HUES6 (cell line): ENCODE results near the gene DPYSL5.

Experiments
- H3K27ac ChIP-seq: 2 replicates; pipeline ENCODE4 v1.7.0; 2013; ENCODE audit warnings: low read depth, mild to moderate bottlenecking, low read length, inconsistent platforms
- H3K27me3 ChIP-seq: 2 replicates; pipeline ENCODE4 v1.6.1; 2013; ENCODE audit warnings: low read length; ENCODE audit not compliant: control insufficient read depth, insufficient read depth
- H3K36me3 ChIP-seq: 2 replicates; pipeline ENCODE4 v1.6.1; 2013; ENCODE audit warnings: low read length; ENCODE audit not compliant: control insufficient read depth, insufficient read depth
- H3K4me1 ChIP-seq: 2 replicates; pipeline ENCODE4 v1.6.1; 2013; ENCODE audit warnings: low read length; ENCODE audit not compliant: control insufficient read depth, insufficient read depth
- H3K4me3 ChIP-seq: 2 replicates; pipeline ENCODE4 v1.5.1; 2013; ENCODE audit warnings: low read depth, low read length
- H3K9ac ChIP-seq: one replicate; pipeline ENCODE4 v1.6.1; 2013; ENCODE audit warnings: mild to moderate bottlenecking, low read length
- H3K9me3 ChIP-seq: 2 replicates; pipeline ENCODE4 v1.6.1; 2013; ENCODE audit warnings: low read depth, low read length; ENCODE audit not compliant: control insufficient read depth, insufficient read depth

The DPYSL5 gene

DNA sequence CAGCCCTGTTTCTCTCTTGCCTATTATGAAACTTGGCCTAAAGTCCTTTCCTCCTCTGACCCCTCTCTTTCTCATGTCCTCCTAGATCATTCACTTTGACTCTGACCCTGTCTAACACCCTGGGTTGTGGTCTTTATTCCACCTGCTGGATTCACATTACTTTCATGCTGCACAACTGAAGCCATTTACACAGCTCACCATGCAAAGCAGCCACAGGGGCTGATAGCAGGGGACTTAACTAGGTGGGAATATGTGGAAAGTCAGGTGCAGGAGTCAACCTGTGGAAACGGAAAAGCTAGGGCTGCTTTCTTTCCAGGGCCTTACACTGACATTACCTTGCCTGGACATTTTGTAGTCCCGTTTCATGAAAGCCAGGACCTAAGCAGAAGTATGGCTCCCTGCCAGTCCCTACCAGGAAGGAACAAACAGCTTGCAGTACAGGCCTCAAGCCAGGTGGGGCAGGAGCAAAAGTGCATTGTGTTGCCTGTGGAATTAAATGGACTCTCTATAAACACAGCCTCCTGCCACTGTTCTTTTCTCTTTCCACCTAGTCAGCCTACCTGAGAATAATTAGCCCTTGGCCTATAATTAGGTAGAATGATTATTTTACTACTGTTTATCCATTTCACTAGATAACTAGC, 134.3 kb downstream of the DPYSL5 start:
- H3K36me3 ChIP-seq = no peaks in the 10 kb centered on the region
- H3K27me3 ChIP-seq = no peaks in the 10 kb centered on the region
- no peaks in the 10 kb centered on the region for H3K9me3 ChIP-seq
- no peak overlapping the region for H3K4me3 ChIP-seq
- no peaks in the 10 kb centered on the region for H3K4me1 ChIP-seq
- H3K27ac ChIP-seq = no peak overlapping the region
- no peak overlapping the region for H3K9ac ChIP-seq

DNA sequence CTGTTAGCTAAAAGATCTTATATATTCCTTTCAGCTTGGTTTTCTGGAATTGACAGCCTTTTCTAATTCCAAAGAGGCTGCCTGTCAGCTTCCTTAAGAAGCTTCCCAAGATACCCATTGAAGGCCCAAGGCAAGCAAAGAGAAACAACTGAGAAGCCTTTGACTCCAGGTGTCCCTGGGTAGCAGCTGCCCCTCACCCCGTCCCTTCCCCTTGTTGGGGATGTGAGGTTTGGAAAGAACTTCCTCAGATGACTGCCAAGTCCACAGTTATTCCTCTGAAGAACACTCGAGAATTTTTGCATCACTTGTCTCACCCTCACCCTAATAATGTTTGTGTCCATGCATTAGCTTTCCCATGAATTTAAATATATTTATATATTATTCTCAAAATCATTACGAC, 135.8 kb downstream of the DPYSL5 start:
- no peak overlapping the region for H3K9ac ChIP-seq
- H3K27me3 ChIP-seq = no peaks in the 10 kb centered on the region
- H3K27ac ChIP-seq = no peak overlapping the region
- no peaks in the 10 kb centered on the region for H3K9me3 ChIP-seq
- H3K36me3 ChIP-seq = no peaks in the 10 kb centered on the region
- no peak overlapping the region for H3K4me3 ChIP-seq
- H3K4me1 ChIP-seq = no peaks in the 10 kb centered on the region

DNA sequence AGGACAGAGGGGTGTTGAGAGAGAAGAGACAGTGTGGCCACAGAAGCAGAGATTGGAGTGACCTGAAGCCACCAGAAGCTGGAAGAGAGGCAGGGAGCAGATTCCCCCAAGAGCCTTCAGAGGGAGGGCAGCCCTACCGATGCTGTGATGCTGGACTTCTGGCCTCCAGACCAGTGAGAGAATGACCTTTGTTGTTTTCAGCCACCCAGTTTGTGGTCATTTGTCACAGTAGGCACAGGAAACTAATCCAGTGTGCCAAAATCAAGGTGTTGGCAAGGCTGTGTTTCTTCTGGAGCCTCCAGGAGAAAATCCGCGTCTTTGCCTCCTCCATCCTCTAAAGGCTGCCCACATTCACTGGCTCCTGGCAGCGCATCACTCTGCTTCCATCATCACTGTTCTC, 137.9 kb downstream of the DPYSL5 start:
- Histone ChIP-seq H3K9me3 (no peaks in the 10 kb centered on the region), H3K27me3 (no peaks in the 10 kb centered on the region), H3K4me1 (no peaks in the 10 kb centered on the region), H3K36me3 (no peaks in the 10 kb centered on the region), H3K9ac (no peak overlapping the region), H3K4me3 (no peak overlapping the region), H3K27ac (no peak overlapping the region)

DNA sequence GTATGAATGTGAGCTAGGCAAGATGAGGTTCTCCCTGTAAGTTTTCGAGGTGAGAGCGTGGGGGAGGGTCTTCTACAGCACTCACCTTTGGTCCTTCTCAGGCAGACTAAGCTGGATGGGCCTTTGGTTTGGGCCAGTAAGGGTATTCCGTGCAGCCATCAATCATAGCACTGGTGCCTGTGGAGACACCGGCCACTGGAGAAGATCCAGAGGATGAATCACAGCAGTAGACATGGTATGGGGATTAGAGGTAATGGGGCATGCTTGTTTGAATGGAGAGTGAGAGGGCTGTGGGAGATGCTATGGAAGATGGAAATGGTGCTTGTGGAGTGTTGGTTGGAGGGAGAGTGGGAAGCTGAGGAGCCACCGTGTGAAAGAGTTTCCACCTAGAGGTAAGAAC, 138.6 kb downstream of the DPYSL5 start:
- H3K4me1 ChIP-seq = no peaks in the 10 kb centered on the region
- no peaks in the 10 kb centered on the region for H3K27me3 ChIP-seq
- H3K9me3 ChIP-seq = no peaks in the 10 kb centered on the region

DNA sequence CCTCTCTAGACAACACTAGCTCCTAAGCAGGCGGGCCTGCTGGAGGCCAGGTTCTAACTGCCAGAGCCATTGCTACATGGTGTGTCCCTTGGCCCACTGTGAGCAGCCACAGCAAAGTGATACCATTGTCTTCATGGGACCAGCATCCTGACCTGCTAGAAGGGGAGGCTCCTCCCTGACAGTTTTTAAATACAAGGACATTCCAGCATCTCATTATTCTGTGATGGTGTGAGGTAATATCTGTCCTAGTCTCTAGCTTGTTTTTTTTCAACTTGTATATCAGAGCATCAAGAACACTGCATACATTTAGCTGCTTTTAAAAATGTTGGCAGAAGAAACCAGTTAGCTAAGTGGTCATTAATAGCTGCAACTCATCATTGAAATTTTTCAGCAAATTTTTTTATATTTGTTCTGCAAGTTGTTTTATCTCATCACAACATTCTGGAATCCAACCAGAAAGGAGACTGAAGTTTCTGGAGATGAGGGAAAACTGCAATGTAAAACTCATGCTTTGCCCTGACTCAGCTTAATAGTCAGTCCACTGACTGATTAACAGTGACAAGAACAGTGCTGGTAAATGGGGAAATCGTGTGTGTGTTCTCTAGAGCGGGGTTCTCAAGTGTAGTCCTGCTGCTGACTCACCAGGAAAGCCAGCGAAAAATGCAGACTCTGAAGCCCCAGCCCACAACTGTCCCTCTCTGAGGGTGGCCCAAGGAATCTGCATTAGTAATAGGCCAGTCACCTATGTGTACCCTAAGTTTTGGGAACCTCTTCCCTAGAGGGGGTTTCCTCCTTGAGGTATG, 140.3 kb downstream of the DPYSL5 start:
- Histone ChIP-seq H3K36me3 (no peaks in the 10 kb centered on the region), H3K4me1 (no peaks in the 10 kb centered on the region), H3K9ac (no peak overlapping the region), H3K27me3 (no peaks in the 10 kb centered on the region), H3K4me3 (no peak overlapping the region), H3K27ac (no peak overlapping the region), H3K9me3 (no peaks in the 10 kb centered on the region)

More for the DNA sequence above, 138.6 kb downstream of the DPYSL5 start:
- no peaks in the 10 kb centered on the region for H3K36me3 ChIP-seq
- no peak overlapping the region for H3K9ac ChIP-seq
- H3K27ac ChIP-seq = no peak overlapping the region
- no peak overlapping the region for H3K4me3 ChIP-seq

DNA sequence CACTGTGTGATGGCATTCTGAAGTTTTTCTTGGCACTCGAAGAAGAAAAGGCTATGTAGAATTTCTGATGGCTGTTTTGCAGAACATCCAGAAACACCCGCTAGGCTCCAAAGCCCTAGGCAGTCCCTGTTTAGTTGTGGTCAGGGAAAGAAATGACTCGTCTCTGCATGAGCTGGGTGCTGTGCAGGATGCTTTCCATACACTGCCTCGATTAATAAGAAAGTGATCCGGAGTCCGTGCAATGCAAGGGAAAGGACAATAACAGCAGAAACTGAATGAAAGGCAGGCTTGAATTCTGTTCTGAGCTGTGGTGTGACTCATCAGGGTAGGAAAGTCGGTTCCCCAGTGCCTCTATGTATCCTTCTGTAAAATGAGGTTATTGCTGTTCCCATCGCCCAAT, 141.2 kb downstream of the DPYSL5 start:
- no peaks in the 10 kb centered on the region for H3K36me3 ChIP-seq
- no peak overlapping the region for H3K4me3 ChIP-seq
- no peak overlapping the region for H3K27ac ChIP-seq
- H3K9ac ChIP-seq = no peak overlapping the region
- no peaks in the 10 kb centered on the region for H3K27me3 ChIP-seq
- H3K9me3 ChIP-seq = no peaks in the 10 kb centered on the region
- no peaks in the 10 kb centered on the region for H3K4me1 ChIP-seq

DNA sequence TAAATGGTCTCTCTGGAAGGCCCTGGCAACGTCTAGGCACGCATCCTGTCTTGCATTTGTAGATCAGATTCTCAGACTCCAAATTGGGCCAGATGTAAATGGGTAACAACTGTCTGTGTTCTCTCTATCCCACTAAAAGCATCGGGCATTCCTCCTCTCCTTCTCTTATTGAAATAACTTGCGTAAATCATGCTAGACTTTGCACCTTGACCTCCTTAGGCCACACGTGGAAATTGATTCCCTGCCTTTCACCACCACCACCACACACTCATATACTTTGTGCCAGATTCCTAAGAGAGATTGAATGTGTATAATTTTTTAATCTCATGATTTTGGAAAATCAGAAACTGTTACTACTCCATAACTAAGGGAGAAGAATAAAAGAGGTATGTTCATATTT, 143.8 kb downstream of the DPYSL5 start:
- no peaks in the 10 kb centered on the region for H3K4me1 ChIP-seq
- no peaks in the 10 kb centered on the region for H3K9me3 ChIP-seq
- H3K36me3 ChIP-seq = no peaks in the 10 kb centered on the region
- no peak overlapping the region for H3K4me3 ChIP-seq
- no peaks in the 10 kb centered on the region for H3K27me3 ChIP-seq
- H3K27ac ChIP-seq = no peak overlapping the region
- no peak overlapping the region for H3K9ac ChIP-seq

DNA sequence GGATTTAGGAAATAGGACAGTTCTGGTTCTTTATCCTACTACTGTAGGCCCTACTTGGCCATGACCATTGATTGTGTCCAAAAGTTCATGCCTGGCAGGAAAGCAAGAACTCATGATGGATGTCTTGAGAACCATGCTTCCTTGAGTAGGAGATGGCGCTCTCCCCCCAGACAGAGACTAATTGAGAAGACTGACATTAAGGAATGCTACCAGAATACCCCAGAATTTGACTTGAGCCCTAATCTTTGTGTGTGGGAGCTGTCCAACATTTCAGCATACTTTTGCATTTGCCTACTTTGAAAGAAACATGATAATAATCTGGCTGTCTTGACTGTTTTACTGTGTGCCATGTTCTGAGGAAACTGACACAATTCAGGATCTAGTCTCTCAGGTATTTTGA, 145.8 kb downstream of the DPYSL5 start:
- H3K27ac ChIP-seq = no peak overlapping the region
- peaks cover 3% of the 10 kb centered on the region; the same call in 1 of the 2 replicates for H3K27me3 ChIP-seq
- H3K9ac ChIP-seq = no peak overlapping the region
- H3K4me3 ChIP-seq = no peak overlapping the region
- H3K9me3 ChIP-seq = no peaks in the 10 kb centered on the region
- no peaks in the 10 kb centered on the region for H3K4me1 ChIP-seq
- no peaks in the 10 kb centered on the region for H3K36me3 ChIP-seq

DNA sequence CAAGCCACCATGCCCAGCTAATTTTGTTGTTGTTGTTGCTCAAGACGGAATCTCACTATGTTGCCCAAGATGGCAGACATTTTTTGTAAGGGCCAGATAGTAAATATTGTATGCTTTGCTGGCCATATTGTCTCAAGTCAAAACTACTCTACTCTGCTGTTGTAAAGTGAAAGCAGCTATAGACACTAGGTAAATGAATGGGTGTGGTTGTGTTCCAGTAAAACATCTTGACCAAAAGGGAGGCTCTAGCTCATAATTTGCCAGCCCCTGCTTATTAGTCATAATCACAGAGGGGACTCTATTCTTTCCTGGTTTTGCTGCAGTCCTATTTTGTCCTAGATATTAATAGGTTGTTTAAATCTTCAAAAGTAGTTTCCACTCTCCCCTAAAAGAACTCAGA, 147.1 kb downstream of the DPYSL5 start:
- peaks cover 5% of the 10 kb centered on the region; the same call in 1 of the 2 replicates for H3K27me3 ChIP-seq
- no peaks in the 10 kb centered on the region for H3K36me3 ChIP-seq
- H3K9ac ChIP-seq = no peak overlapping the region
- H3K27ac ChIP-seq = no peak overlapping the region
- no peak overlapping the region for H3K4me3 ChIP-seq
- H3K4me1 ChIP-seq = no peaks in the 10 kb centered on the region
- H3K9me3 ChIP-seq = no peaks in the 10 kb centered on the region

DNA sequence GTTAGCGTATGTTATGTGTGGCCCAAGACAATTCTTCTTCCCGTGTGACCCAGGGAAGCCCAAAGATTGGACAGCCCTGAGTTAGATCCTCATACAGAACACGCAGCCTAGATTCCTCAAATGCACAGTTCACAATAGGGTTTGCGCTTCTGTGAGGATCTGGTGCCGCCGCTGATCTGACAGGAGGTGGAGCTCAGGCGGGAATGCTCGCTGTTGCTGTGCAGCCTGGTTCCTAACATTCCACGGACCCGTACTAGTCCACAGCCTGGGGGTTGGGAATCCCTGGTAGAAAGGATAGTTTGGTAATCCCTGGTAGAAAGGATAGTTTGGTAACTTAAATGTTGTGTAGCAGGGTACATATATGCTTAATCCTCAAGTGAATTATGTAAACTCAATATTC, 149.5 kb downstream of the DPYSL5 start:
- H3K9ac ChIP-seq = no peak overlapping the region
- H3K4me1 ChIP-seq = no peaks in the 10 kb centered on the region
- no peaks in the 10 kb centered on the region for H3K36me3 ChIP-seq
- no peak overlapping the region for H3K27ac ChIP-seq
- no peaks in the 10 kb centered on the region for H3K9me3 ChIP-seq
- peaks cover 5% of the 10 kb centered on the region; the same call in 1 of the 2 replicates for H3K27me3 ChIP-seq
- no peak overlapping the region for H3K4me3 ChIP-seq

DNA sequence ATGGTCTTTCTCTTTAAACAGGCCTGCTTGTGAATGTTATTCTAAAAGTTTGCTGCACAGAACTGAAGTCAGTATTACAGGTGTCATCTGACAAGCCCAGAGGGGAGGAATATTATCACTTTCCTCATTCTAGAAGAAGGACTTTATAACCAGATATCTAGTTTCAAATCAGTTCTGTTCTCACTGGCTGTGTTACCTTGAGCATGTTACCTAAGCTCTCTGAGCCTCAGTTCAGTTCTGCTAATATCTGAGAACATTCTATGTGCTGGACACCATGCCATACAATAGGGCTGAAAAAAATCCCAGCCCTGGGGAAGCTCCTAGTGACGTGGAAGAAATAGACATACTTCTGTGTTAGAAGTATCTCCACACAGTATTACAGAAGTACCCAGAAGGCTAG, 150.4 kb downstream of the DPYSL5 start:
- Histone ChIP-seq H3K4me1 (no peaks in the 10 kb centered on the region), H3K9ac (no peak overlapping the region), H3K9me3 (no peaks in the 10 kb centered on the region), H3K27me3 (peaks cover 5% of the 10 kb centered on the region; the same call in 1 of the 2 replicates), H3K36me3 (no peaks in the 10 kb centered on the region), H3K27ac (no peak overlapping the region), H3K4me3 (no peak overlapping the region)
